NK-92 (cell line): ENCODE measurements around the gene QTRT2.

Experiments used
- DNase-seq: peaks from one replicate; lab custom pipeline; 2025; ENCODE audit not compliant: unreplicated experiment; lab: John Stamatoyannopoulos, UW

QTRT2 gene

GRCh38 chr3:114120211-114120610 lies 63.7 kb downstream of the QTRT2 start:
- DNase-seq = no peak

- no peak for DNase-seq
Observed at GRCh38 chr3:114122027-114122709, 65.6 kb downstream of the QTRT2 start.

GRCh38 chr3:114126461-114126860 lies 69.9 kb downstream of the QTRT2 start:
- DNase-seq = no peak

- DNase-seq = no peak
Observed at GRCh38 chr3:114127517-114127916, 71.0 kb downstream of the QTRT2 start.

- DNase-seq = no peak
Observed at GRCh38 chr3:114128231-114128630, 71.7 kb downstream of the QTRT2 start.

- DNase-seq = no peak
Observed at GRCh38 chr3:114128826-114129225, 72.3 kb downstream of the QTRT2 start.

- DNase-seq = no peak
Observed at GRCh38 chr3:114132500-114132899, 76.0 kb downstream of the QTRT2 start.

- no peak for DNase-seq
Observed at GRCh38 chr3:114133947-114134346, 77.4 kb downstream of the QTRT2 start.
